Subcutaneous adipose tissue (tissue), 4 donors: ENCODE results near the gene GPD1L. TPM values are rescaled to one million over a fixed set of nuclear protein-coding genes. Genes with fewer than 3 reads are reported as not detected.

Source experiments
- CTCF ChIP-seq: fragments of 450-650 bp; IDR thresholded peaks from one replicate; pipeline ENCODE4 v1.5.1; 2016; ENCODE audit warnings: low read depth, mild to moderate bottlenecking, control low read depth, antibody characterized with exemption, moderate library complexity
- total RNA-seq, 4 donors: library from RNA; depleted of rRNA; stranded (reverse); fragments of >200 nt; gene quantifications; one replicate each; pipeline ENCODE4 v1.1.0, GENCODE V29; 2016

Gene GPD1L
- total RNA-seq, 4 donors from 2014 or later: 75.5 to 180 (median 82.2) TPM

- TF ChIP-seq CTCF: no peak
Measured at GRCh38 chr3:32120471-32120870, 14.1 kb downstream of the GPD1L start.

GRCh38 chr3:32121137-32121536 is 14.7 kb downstream of the GPD1L start:
- no peak for TF ChIP-seq CTCF

GRCh38 chr3:32123620-32124019 is 17.2 kb downstream of the GPD1L start:
- TF ChIP-seq CTCF: no peak

- TF ChIP-seq CTCF: no peak
Measured at GRCh38 chr3:32125012-32125411, 18.6 kb downstream of the GPD1L start.

- no peak for TF ChIP-seq CTCF
Measured at GRCh38 chr3:32126305-32127015, 20.0 kb downstream of the GPD1L start.

GRCh38 chr3:32127219-32127826 is 20.9 kb downstream of the GPD1L start:
- no peak for TF ChIP-seq CTCF

GRCh38 chr3:32128936-32129335 is 22.5 kb downstream of the GPD1L start:
- TF ChIP-seq CTCF: no peak
